KMS-11 (cell line): ENCODE measurements around the gene CYP4F8.

Experiments
- H2AFZ ChIP-seq: fragments of 200-600 bp; sonication (generic); 2 replicates; pipeline ENCODE4 v1.6.1; 2016; ENCODE audit warnings: antibody characterized with exemption, mixed run types, low read depth
- H3K27ac ChIP-seq: fragments of 200-600 bp; sonication (generic); 2 replicates; pipeline ENCODE4 v1.6.1; 2016; ENCODE audit warnings: mild to moderate bottlenecking, mixed run types
- H3K27me3 ChIP-seq: fragments of 200-600 bp; sonication (generic); 2 replicates; pipeline ENCODE4 v1.6.1; 2017; ENCODE audit warnings: mild to moderate bottlenecking, low read depth, mixed run types, moderate library complexity; ENCODE audit not compliant: insufficient read depth
- H3K36me3 ChIP-seq: fragments of 200-600 bp; sonication (generic); 2 replicates; pipeline ENCODE4 v1.6.1; 2017; ENCODE audit warnings: mild to moderate bottlenecking, mixed run types; ENCODE audit not compliant: insufficient read depth
- H3K4me1 ChIP-seq: fragments of 200-600 bp; sonication (generic); 2 replicates; pipeline ENCODE4 v1.6.1; 2016; ENCODE audit warnings: mild to moderate bottlenecking, low read depth, mixed run types; ENCODE audit not compliant: poor library complexity, severe bottlenecking
- H3K4me2 ChIP-seq: fragments of 200-600 bp; sonication (generic); 2 replicates; pipeline ENCODE4 v1.7.0; 2016; ENCODE audit warnings: mild to moderate bottlenecking, mixed run types
- H3K4me3 ChIP-seq: fragments of 200-600 bp; sonication (generic); IDR thresholded peaks from 2 replicates; pipeline ENCODE4 v1.6.1; 2017; ENCODE audit warnings: low read depth, low read length, mixed read lengths; ENCODE audit not compliant: insufficient read depth
- H3K79me2 ChIP-seq: fragments of 200-600 bp; sonication (generic); 2 replicates; pipeline ENCODE4 v1.6.1; 2016; ENCODE audit warnings: low read depth, mixed run types; ENCODE audit not compliant: insufficient read depth
- H3K9ac ChIP-seq: fragments of 200-600 bp; sonication (generic); 2 replicates; pipeline ENCODE4 v1.6.1; 2016; ENCODE audit warnings: mild to moderate bottlenecking, mixed run types
- H4K20me1 ChIP-seq: fragments of 200-600 bp; sonication (generic); 2 replicates; pipeline ENCODE4 v1.6.1; 2016; ENCODE audit warnings: mild to moderate bottlenecking, mixed run types; ENCODE audit not compliant: insufficient read depth
- TF ChIP-seq, protein P1 (sequence below): fragments of 200-600 bp; sonication (generic); conservative IDR thresholded peaks from 2 replicates; pipeline ENCODE4 v1.6.1; 2017; ENCODE audit warnings: low read depth, mild to moderate bottlenecking, antibody characterized with exemption, low read length, moderate library complexity, mixed read lengths

CYP4F8 gene

DNA sequence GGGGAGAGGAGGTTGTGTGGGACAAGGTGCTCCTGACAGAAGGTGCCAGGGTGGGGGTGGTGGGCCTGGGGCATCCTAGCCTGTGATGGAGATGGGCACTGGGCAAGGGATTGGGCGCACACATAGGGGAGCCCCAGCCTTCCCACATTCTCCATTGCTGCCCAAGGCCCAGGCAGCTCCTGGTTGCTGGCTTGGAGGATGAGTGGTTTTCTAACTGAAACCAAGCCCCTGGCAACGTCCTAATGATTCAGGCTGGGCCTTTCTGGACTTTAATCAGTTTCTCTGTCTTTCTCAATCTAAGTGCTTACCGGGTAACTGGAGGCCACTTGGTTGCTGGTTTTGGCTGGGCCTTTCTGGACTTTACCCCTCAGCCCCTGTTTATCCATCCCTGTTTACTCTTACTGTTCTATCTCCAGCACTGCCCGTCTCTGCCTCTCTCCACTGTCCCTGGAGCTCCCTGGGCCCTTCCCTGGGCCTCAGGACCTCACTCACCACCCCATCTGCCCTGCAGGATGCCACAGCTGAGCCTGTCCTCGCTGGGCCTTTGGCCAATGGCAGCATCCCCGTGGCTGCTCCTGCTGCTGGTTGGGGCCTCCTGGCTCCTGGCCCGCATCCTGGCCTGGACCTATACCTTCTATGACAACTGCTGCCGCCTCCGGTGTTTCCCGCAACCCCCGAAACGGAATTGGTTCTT, 26.0 kb downstream of the CYP4F8 start:
- Histone ChIP-seq H3K79me2 (no peaks in the 10 kb centered on the region), H3K27me3 (peaks cover 4% of the 10 kb centered on the region; the same call in 1 of the 2 replicates), H3K4me1 (no peaks in the 10 kb centered on the region), H3K4me2 (no peak overlapping the region), H3K27ac (no peak overlapping the region), H3K4me3 (no peak overlapping the region), H3K9ac (no peak overlapping the region), H3K36me3 (no peaks in the 10 kb centered on the region), H2AFZ (no peak overlapping the region), H4K20me1 (no peaks in the 10 kb centered on the region)
- TF ChIP-seq, protein P1, sequence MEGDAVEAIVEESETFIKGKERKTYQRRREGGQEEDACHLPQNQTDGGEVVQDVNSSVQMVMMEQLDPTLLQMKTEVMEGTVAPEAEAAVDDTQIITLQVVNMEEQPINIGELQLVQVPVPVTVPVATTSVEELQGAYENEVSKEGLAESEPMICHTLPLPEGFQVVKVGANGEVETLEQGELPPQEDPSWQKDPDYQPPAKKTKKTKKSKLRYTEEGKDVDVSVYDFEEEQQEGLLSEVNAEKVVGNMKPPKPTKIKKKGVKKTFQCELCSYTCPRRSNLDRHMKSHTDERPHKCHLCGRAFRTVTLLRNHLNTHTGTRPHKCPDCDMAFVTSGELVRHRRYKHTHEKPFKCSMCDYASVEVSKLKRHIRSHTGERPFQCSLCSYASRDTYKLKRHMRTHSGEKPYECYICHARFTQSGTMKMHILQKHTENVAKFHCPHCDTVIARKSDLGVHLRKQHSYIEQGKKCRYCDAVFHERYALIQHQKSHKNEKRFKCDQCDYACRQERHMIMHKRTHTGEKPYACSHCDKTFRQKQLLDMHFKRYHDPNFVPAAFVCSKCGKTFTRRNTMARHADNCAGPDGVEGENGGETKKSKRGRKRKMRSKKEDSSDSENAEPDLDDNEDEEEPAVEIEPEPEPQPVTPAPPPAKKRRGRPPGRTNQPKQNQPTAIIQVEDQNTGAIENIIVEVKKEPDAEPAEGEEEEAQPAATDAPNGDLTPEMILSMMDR, result no peak

DNA sequence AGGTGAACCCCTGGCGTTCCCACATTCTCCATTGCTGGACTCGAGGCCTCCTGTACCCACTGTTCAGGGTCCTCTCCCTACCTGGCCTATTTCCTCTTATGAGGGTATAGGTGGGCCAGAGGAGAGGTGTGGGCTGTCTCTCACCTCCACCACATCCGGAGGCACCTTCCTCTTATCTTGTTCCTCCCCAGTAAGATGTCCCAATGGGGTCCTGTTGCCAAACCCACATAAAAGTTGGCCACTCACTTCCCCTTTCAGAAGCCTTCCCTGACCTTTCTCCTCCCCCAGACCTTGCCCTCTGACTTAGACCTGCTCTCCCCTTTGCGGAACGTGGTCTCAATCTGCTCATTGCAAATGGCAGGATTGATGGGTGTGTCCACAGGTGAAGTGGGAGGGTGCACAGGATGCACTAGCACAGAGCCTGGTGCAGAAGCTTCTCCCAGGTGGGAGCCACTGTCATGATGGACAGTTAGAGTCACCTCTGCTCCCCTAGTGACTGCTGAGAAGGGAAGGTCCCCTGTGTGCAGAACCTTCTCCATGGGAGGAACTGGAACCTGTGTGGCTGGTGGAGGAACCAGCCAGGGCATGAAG, 27.0 kb downstream of the CYP4F8 start:
- Histone ChIP-seq H3K36me3 (no peaks in the 10 kb centered on the region), H3K79me2 (no peaks in the 10 kb centered on the region), H2AFZ (no peak overlapping the region), H3K4me2 (no peak overlapping the region), H4K20me1 (no peaks in the 10 kb centered on the region), H3K9ac (no peak overlapping the region), H3K4me1 (no peaks in the 10 kb centered on the region), H3K27ac (no peak overlapping the region), H3K27me3 (peaks cover 3% of the 10 kb centered on the region; the same call in 1 of the 2 replicates), H3K4me3 (no peak overlapping the region)
- TF ChIP-seq, protein P1, result no peak

DNA sequence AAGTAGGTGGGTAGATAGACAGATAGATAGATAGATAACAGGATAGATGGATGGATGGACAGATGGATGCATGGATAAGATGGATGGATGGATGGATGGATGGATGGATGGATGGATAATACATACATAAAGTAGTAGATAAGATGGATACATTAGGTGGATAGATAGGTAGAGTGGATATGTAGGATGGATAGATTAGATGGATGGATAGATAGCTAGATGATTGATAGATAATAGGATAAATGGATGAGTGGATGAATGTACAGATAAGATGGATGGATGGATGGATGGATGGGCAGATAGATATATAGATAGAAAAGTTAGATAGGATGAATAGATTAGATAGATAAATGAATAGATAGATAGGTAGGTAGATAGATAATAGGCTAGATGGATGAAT, 27.8 kb downstream of the CYP4F8 start:
- Histone ChIP-seq H2AFZ (no peak overlapping the region), H4K20me1 (no peaks in the 10 kb centered on the region), H3K36me3 (no peaks in the 10 kb centered on the region), H3K4me2 (no peak overlapping the region), H3K27me3 (no peaks in the 10 kb centered on the region; the same call in 1 of the 2 replicates), H3K27ac (no peak overlapping the region), H3K4me1 (no peaks in the 10 kb centered on the region), H3K79me2 (no peaks in the 10 kb centered on the region), H3K9ac (no peak overlapping the region), H3K4me3 (no peak overlapping the region)
- TF ChIP-seq, protein P1, result no peak

DNA sequence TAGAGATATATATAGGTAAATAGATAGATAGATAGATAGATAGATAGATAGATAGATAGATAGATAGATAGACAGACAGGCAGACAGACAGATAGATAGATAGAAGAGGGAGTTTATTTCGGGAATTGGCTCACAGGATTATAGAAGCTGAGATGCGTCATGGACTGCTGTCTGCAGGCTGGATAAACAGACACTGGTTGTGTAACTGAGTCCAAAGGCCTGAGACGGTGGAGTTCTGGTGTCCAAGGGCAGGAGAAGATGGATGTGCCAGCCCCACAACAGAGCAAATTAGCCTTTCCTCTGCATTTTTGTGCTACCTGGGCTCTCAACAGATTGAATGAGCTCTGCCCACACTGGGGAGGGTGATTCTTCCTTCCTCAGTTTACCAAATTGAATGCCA, 28.4 kb downstream of the CYP4F8 start:
- H3K4me2 ChIP-seq, result no peak overlapping the region

More for the DNA sequence above, 28.4 kb downstream of the CYP4F8 start:
- Histone ChIP-seq H3K27ac (no peak overlapping the region), H3K36me3 (no peaks in the 10 kb centered on the region), H3K4me3 (no peak overlapping the region), H4K20me1 (no peaks in the 10 kb centered on the region), H3K9ac (no peak overlapping the region), H3K27me3 (no peaks in the 10 kb centered on the region; the same call in 1 of the 2 replicates), H2AFZ (no peak overlapping the region), H3K79me2 (no peaks in the 10 kb centered on the region), H3K4me1 (no peaks in the 10 kb centered on the region)
- TF ChIP-seq, protein P1, result no peak
